Esophagus muscularis mucosa (tissue), 4 donors: ENCODE measurements around the gene PDE4A.

Source experiments
- EP300 ChIP-seq: sonication (generic); formaldehyde crosslinking; IDR thresholded peaks from one replicate; pipeline ENCODE4 v1.6.1; 2017; ENCODE audit warnings: antibody characterized with exemption
- POLR2A ChIP-seq: fragments of 450-650 bp; IDR thresholded peaks from one replicate; pipeline ENCODE4 v1.6.1; 2017; ENCODE audit warnings: antibody characterized with exemption, moderate library complexity, mild to moderate bottlenecking, low read depth
- POLR2AphosphoS5 ChIP-seq, 2 donors: sonication (generic); formaldehyde crosslinking; IDR thresholded peaks; one replicate each; pipeline ENCODE4 v1.6.1; 2017; ENCODE audit warnings: antibody characterized with exemption in 2 of 2
- TF ChIP-seq, protein P1 (sequence below), 3 experiments: fragments of 200-600 bp in 2 of 3; fragments of 450-650 bp in 1 of 3; sonication (generic) in 2 of 3; IDR thresholded peaks; one replicate each; pipeline ENCODE4 v1.5.1; 2017 to 2019; ENCODE audit warnings: antibody characterized with exemption in 3 of 3, mild to moderate bottlenecking in 2 of 3, moderate library complexity in 1 of 3

DNA sequence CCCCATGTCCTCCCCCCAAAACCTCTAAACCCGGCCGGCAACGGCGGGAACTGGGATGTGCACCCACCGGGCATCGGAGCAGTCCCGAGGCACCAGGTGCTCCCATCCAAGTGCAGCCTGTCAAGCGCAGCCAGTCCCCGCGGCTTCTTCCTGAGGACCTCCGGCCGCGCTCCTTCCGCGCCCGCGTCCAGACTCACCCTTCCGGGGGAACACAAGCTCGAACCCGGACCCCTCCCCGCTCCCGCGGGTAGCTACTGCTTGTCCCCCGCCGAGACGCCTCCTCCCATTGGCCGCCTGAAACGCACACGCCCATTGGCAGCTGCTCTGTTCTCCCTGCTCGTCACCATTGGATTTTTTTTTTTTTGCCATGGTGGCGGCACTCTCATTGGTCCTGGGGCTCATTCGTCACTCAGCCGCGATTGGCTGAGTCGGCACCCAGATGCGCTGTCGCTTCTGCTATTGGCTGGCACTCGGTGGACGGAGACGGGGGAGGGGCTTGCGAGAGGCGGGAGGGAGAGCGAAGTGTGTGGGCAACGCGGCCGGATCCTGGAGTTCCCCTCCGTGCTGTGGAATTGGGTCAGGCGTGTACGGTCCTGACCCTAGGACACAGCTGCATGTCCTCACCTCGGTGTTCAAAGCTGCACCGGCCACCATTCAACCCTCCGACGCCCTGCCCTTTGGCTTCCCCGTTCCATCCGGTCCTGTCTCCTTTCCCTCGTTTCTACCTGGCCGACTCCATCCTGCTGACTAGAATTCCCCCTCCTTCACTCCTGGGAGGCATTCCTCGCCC is 39.8 kb upstream of the PDE4A start, which contains the start of gene TYK2:
- no peak for TF ChIP-seq EP300
- TF ChIP-seq, protein P1, sequence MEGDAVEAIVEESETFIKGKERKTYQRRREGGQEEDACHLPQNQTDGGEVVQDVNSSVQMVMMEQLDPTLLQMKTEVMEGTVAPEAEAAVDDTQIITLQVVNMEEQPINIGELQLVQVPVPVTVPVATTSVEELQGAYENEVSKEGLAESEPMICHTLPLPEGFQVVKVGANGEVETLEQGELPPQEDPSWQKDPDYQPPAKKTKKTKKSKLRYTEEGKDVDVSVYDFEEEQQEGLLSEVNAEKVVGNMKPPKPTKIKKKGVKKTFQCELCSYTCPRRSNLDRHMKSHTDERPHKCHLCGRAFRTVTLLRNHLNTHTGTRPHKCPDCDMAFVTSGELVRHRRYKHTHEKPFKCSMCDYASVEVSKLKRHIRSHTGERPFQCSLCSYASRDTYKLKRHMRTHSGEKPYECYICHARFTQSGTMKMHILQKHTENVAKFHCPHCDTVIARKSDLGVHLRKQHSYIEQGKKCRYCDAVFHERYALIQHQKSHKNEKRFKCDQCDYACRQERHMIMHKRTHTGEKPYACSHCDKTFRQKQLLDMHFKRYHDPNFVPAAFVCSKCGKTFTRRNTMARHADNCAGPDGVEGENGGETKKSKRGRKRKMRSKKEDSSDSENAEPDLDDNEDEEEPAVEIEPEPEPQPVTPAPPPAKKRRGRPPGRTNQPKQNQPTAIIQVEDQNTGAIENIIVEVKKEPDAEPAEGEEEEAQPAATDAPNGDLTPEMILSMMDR (IDR thresholded peaks at IDR 0.05): peak in 1 of 3 experiments; percentile 9
- no peak for TF ChIP-seq POLR2A
- TF ChIP-seq POLR2AphosphoS5 (IDR thresholded peaks at IDR 0.05): peak; percentile 82 to 87
